GM18951 (cell line): ENCODE data around the gene SMARCAL1.
A peak's percentile ranks its signal among the peaks of the same experiment; 100 is the strongest.
"Not testable (repeated sequence)": the region's sequence is repeated elsewhere in the genome, so short reads cannot be mapped to it uniquely, and the experiment has no call there.

Experiments used
- POLR2A ChIP-seq: IDR thresholded peaks from 4 replicates; pipeline ENCODE4 v1.6.1; 2011; ENCODE audit warnings: mild to moderate bottlenecking; ENCODE audit not compliant: insufficient read length, insufficient read depth; ENCODE audit errors: extremely low read depth
- in situ Hi-C: fragments of 300-500 bp; cut with MboI; formaldehyde crosslinking; loops from one replicate; pipeline ENCODE4 v1.12.0; 2022; ENCODE audit warnings: low sequenced_read_pairs, mixed read lengths, inconsistent platforms; ENCODE audit not compliant: unreplicated experiment

The SMARCAL1 gene

GRCh38 chr2:216412022-216412999, at the start of gene SMARCAL1:
SMARCAL1 (plus strand) TSS chr2:216412484; CDS start chr2:216414705, 2,221 bp downstream.
- peak; percentile 75 for TF ChIP-seq POLR2A
- in situ Hi-C loops = no loop called here

GRCh38 chr2:216362730-216363129, 49.6 kb upstream of the SMARCAL1 start:
- TF ChIP-seq POLR2A = no peak
- in situ Hi-C loops = no loop called here

GRCh38 chr2:216363221-216363620, 49.1 kb upstream of the SMARCAL1 start:
- in situ Hi-C loops = no loop called here
- TF ChIP-seq POLR2A = no peak

GRCh38 chr2:216365518-216365917, 46.8 kb upstream of the SMARCAL1 start:
- TF ChIP-seq POLR2A = no peak
- in situ Hi-C loops = no loop called here

GRCh38 chr2:216366777-216367471, 45.4 kb upstream of the SMARCAL1 start:
- in situ Hi-C loops = no loop called here
- TF ChIP-seq POLR2A = no peak

- TF ChIP-seq POLR2A = no peak
Measured at GRCh38 chr2:216369821-216370220, 42.5 kb upstream of the SMARCAL1 start.

GRCh38 chr2:216370961-216371712, 41.1 kb upstream of the SMARCAL1 start:
- in situ Hi-C loops = no loop called here
- TF ChIP-seq POLR2A = no peak

More at GRCh38 chr2:216369821-216370220, 42.5 kb upstream of the SMARCAL1 start:
- in situ Hi-C loops = no loop called here

GRCh38 chr2:216371721-216372702, 40.3 kb upstream of the SMARCAL1 start, which contains the start of gene MARCHF4:
MARCHF4 (minus strand) TSS chr2:216372483; CDS start chr2:216370260, 2,223 bp downstream.
- in situ Hi-C loops = no loop called here
- TF ChIP-seq POLR2A = no peak

GRCh38 chr2:216372761-216373291, 39.5 kb upstream of the SMARCAL1 start:
- TF ChIP-seq POLR2A = no peak
- in situ Hi-C loops = no loop called here

GRCh38 chr2:216373896-216374295, 38.4 kb upstream of the SMARCAL1 start:
- TF ChIP-seq POLR2A = no peak
- in situ Hi-C loops = no loop called here

- TF ChIP-seq POLR2A = no peak
- in situ Hi-C loops = no loop called here
Measured at GRCh38 chr2:216375286-216375685, 37.0 kb upstream of the SMARCAL1 start.

GRCh38 chr2:216379977-216380376, 32.3 kb upstream of the SMARCAL1 start:
- in situ Hi-C loops = no loop called here
- no peak for TF ChIP-seq POLR2A

GRCh38 chr2:216384409-216384808, 27.9 kb upstream of the SMARCAL1 start:
- in situ Hi-C loops = not testable (repeated sequence)
